Subcutaneous adipose tissue (tissue), 4 donors: ENCODE data around the gene C7orf25. TPM values are rescaled to one million over a fixed set of nuclear protein-coding genes. Genes with fewer than 3 reads are reported as not detected.

Source experiments
- total RNA-seq, 4 donors: library from RNA; depleted of rRNA; stranded (reverse); fragments of >200 nt; gene quantifications; one replicate each; pipeline ENCODE4 v1.1.0, GENCODE V29; 2016
- TF ChIP-seq, protein P1 (sequence below): fragments of 450-650 bp; IDR thresholded peaks from one replicate; pipeline ENCODE4 v1.5.1; 2016; ENCODE audit warnings: low read depth, mild to moderate bottlenecking, control low read depth, antibody characterized with exemption, moderate library complexity

C7orf25 gene
- total RNA-seq, 4 donors from 2014 or later, result 8.8 to 15.1 (median 12.1) TPM

DNA sequence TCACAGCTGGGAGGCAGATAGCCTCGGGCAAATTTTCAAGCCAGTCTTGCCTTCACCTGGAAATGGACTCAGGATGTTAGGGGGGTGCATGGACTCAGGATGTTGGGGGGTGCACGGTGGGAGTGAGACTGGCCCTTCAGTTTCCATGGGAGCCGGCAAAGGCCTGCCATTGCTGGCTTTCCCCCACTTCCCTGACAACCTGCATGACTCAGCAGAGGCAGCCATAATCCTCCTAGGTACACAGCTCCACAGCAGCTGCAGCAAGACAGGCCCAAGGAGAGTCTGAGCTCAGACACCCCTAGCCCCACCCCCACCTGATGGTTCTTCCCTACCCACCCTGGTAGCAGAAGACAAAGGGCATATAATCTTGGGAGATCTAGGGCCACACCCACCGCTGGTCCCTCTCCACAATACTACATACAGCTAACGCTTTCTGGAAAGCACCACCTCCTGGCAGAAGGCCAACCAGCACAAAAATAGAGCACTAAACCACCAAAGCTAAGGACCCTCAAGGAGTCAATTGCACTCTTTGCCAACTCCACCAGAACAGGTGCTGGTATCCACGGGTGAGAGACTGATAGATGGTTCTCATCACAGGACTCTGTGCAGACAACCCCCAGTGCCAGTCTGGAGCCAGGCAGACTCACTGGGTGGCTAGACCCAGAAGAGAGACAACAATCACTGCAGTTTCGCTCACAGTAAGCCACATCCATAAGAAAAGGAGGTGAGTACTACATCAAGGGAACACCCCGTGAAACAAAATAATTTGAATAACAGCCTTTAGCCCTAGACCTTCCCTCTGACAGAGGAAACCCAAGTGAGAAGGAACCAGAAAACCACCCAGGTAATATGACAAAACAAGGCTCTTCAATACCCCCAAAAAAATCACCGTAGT lies 18.3 kb downstream of the C7orf25 start:
- TF ChIP-seq, protein P1, sequence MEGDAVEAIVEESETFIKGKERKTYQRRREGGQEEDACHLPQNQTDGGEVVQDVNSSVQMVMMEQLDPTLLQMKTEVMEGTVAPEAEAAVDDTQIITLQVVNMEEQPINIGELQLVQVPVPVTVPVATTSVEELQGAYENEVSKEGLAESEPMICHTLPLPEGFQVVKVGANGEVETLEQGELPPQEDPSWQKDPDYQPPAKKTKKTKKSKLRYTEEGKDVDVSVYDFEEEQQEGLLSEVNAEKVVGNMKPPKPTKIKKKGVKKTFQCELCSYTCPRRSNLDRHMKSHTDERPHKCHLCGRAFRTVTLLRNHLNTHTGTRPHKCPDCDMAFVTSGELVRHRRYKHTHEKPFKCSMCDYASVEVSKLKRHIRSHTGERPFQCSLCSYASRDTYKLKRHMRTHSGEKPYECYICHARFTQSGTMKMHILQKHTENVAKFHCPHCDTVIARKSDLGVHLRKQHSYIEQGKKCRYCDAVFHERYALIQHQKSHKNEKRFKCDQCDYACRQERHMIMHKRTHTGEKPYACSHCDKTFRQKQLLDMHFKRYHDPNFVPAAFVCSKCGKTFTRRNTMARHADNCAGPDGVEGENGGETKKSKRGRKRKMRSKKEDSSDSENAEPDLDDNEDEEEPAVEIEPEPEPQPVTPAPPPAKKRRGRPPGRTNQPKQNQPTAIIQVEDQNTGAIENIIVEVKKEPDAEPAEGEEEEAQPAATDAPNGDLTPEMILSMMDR, result no peak

- TF ChIP-seq, protein P1, result no peak
Measured at GRCh38 chr7:42886893-42887505, 24.9 kb downstream of the C7orf25 start.

GRCh38 chr7:42886129-42886528 lies 25.7 kb downstream of the C7orf25 start:
- TF ChIP-seq, protein P1, result no peak

DNA sequence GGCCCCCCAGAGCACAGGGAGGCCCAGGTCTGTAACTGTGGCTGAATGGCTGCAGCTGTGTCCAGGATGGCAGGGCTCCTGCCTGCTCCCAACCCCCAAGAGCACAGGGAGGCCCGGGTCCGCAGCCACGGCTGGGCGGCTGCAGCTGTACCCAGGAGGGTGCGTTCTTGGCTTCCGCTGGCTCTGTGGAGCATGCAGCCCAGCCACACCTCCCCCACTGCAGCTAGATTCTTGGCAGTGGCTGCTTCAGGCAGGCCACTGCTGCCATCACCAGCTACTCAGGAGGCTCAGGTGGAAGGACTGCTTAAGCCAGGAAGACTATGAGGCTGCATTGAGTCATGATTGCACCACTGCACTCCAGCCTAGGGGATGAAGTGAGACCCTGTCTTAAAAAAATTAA lies 27.9 kb downstream of the C7orf25 start:
- TF ChIP-seq, protein P1, result no peak

GRCh38 chr7:42880392-42880791 lies 31.5 kb downstream of the C7orf25 start:
- TF ChIP-seq, protein P1, result no peak

- TF ChIP-seq, protein P1, result no peak
Measured at GRCh38 chr7:42878303-42878702, 33.6 kb downstream of the C7orf25 start.

GRCh38 chr7:42877862-42878261 lies 34.0 kb downstream of the C7orf25 start:
- TF ChIP-seq, protein P1, result no peak
